Measurements from ENCODE around the gene USP15.

DNA sequence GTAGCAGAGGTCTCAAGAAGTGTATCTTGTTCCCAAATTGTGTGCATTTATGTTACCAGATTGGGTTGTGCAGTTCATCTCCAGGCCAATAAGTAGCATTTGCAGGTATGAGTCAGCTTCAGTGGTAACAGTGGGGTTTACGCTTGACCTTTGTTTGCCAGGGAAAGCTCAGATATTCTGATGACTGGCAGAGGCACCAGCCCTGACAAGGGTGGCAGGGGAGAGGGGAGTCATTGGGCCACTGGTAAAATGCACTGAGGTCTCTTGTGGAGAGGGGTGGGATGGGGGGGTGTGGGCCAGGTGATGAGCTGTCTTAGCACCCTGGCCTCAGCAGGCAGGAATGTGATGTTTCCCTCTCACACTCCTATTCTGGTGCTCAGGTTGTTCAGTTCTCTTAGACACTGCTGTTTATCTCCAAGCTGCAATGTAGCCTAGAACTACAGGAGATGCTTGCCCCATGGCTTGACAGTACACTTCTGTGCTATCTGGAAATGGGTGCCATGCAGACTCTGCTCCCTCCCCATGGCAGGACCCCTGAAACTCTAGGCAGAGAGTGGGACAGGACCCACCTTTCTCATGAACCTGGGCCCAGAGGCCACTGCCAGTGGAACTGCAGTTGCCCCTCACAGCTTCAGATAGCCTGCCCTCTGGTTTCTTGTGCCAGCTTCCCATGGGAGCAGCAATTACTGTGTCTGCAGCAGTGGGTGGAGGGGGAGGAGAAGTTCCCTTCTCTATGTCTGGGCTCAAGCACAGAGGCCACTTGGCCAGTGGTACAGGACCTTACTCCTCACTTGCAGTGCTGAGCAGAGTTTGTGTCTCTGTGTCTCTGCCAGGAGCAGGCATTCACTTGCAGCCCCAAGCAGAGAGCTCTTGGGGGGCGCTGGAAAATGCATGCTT is 31.9 kb downstream of the USP15 start:
- TF ChIP-seq, protein P1, sequence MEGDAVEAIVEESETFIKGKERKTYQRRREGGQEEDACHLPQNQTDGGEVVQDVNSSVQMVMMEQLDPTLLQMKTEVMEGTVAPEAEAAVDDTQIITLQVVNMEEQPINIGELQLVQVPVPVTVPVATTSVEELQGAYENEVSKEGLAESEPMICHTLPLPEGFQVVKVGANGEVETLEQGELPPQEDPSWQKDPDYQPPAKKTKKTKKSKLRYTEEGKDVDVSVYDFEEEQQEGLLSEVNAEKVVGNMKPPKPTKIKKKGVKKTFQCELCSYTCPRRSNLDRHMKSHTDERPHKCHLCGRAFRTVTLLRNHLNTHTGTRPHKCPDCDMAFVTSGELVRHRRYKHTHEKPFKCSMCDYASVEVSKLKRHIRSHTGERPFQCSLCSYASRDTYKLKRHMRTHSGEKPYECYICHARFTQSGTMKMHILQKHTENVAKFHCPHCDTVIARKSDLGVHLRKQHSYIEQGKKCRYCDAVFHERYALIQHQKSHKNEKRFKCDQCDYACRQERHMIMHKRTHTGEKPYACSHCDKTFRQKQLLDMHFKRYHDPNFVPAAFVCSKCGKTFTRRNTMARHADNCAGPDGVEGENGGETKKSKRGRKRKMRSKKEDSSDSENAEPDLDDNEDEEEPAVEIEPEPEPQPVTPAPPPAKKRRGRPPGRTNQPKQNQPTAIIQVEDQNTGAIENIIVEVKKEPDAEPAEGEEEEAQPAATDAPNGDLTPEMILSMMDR (IDR thresholded peaks at IDR 0.05): no peak
- TF ChIP-seq POLR2A (IDR thresholded peaks at IDR 0.05): no peak
